Activated CD4-positive, CD25-positive, alpha-beta regulatory T cell treated with anti-CD3 and anti-CD28 coated beads, Interleukin-2, amount 50 U/mL, for 16 hours (primary cell): ENCODE data around the gene SMCHD1.
"Not testable (repeated sequence)": the region's sequence is repeated elsewhere in the genome, so short reads cannot be mapped to it uniquely, and the experiment has no call there.

ENCODE experiments used
- DNase-seq: peaks from one replicate; pipeline ENCODE4 v3.0.0-alpha.2; 2020; ENCODE audit warnings: low read depth, low spot score

The SMCHD1 gene

GRCh38 chr18:2657788-2658458 is 2.4 kb downstream of the SMCHD1 start:
- no peak for DNase-seq

GRCh38 chr18:2660849-2661248 is 5.3 kb downstream of the SMCHD1 start:
- not testable (repeated sequence) for DNase-seq

DNA sequence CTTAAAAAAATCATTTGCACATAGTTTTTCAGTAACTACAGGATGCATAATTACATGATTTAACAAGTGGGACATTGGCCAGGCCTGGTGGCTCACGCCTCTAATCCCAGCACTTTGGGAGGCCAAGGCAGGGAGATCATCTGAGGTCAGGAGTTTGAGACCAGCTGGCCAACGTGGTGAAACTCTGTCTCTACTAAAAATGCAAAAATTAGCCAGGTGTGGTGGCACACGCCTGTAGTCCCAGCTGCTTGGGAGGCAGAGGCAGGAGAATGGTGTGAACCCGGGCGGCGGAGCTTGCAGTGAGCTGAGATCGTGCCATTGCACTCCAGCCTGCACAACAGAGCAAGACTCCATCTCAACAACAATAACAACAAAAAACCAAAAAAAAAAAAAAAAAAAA is 6.8 kb downstream of the SMCHD1 start:
- not testable (repeated sequence) for DNase-seq

DNA sequence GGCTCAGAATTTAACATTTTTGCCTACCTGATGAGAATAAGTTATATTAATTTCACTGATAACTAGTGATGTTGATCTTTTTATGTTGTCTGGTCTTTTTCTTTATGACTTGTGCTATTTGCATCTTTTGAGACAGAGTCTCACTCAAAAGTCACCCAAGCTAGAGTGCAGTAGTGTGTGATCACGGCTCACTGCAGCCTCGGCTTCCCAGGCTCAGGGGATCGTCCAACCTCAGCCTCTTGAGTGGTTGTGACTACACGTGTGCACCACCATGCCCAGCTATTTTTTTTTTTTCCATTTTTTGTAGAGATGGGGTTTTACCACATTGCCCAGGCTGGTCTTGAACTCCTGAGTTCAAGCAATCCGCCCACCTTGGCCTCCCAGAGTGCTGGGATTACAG is 7.5 kb downstream of the SMCHD1 start:
- DNase-seq, result no peak

- no peak for DNase-seq
Measured at GRCh38 chr18:2672410-2672809, 16.9 kb downstream of the SMCHD1 start.

DNA sequence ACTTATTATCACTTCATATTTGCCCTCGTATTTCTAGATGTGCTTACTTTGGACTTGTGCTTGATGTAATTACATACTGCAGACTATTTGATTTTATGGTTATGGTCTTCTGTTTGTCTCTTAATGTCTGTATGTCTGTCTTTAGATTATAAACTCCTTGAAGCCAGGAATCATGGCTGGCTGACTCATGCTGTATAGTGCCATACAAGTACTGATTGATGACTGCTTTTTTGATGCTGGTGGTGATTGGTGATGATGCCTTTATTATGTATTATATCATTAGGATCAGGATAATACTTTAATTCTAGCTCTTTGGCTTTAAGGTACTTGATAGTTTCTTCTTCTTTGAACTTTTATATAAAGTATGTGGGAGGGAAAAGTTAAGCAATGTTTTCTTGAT is 17.3 kb downstream of the SMCHD1 start:
- no peak for DNase-seq

GRCh38 chr18:2678933-2679332 is 23.4 kb downstream of the SMCHD1 start:
- not testable (repeated sequence) for DNase-seq

DNA sequence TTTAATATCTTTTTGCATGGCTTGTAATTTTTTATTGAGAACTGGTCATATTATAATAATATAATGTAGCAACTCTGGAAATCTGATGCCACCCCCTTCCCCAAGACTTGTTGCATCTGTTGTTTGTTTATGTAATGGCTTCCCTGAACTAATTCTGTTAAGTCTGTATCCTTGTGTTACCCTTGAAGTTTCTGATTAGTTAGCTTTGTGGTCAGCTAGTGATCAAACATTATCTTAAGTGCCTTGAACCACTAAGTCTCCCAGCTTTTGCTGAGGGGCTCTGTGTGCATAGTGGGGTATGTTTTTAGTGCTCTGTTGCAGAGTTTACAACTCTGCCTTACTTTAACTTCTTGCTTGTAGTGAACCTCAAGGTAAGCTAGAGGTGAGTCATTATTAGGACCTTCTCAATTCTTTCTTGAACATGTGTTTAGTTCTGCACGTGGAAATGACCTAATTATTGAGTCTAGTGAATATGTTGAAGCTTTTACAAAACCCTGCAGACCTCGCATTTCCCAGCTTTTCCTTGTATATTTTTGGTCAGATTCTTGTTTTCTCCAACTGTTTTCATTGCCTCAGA is 24.8 kb downstream of the SMCHD1 start:
- no peak for DNase-seq

GRCh38 chr18:2681993-2682603 is 26.6 kb downstream of the SMCHD1 start:
- no peak for DNase-seq

DNA sequence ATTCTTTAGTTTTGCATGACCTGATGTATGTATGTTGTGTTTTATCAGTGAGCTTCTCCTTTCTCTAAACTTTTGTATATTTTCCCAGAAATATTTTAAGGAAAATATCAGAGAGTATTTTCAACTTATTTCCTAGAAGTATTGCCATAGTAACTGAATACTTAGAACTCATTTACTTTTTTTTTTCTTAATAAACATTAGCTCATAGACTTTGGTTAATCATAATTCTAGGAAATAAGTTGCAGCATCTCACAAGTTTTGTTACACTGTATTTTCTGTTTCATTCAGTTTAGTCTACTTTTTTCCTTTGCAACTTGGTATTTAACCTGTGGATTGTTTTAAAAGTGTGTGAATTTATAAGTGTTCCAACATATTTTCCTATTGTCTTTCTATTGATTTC is 27.5 kb downstream of the SMCHD1 start:
- no peak for DNase-seq

GRCh38 chr18:2686349-2686968 is 30.9 kb downstream of the SMCHD1 start:
- DNase-seq, result no peak

GRCh38 chr18:2687390-2688001 is 32.0 kb downstream of the SMCHD1 start:
- DNase-seq, result no peak

DNA sequence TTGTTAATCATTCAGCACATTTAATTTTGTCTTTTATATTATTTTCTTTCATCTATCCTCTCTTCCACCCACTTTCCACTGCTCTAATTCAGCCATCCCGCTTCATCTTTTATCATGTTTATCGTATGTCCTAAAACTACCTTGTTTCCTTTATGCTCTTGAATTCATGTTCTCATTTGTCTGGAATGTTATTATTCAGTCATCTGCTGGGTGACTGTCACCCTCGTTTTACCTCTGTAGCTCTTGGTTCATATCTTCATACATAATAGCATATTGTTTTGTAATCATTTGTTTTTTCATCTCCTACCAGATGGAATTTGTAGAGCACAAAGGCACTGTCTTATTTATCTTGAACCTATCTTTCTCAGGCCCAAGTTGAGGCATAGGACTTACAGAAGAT is 37.0 kb downstream of the SMCHD1 start:
- DNase-seq, result no peak

GRCh38 chr18:2697184-2697583 is 41.7 kb downstream of the SMCHD1 start:
- DNase-seq, result no peak

DNA sequence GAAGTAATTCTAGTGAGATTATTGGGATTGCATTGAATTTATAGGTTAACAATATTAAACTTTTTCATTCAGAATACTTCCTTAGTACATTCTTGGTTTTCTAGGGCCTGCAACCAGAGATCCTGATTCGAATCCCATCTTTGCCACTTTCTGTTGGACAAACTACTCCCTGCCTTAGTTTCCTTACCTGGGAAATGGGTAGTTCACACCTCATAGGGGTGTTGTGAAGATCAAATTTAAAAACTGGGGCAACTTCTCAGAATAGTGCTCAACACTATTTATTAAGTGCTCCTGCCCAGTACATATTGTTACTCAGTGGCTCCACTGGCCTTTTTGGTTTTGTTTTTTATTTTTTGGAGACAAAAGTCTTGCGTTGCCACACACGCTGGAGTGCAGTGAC is 43.5 kb downstream of the SMCHD1 start:
- DNase-seq, result no peak

DNA sequence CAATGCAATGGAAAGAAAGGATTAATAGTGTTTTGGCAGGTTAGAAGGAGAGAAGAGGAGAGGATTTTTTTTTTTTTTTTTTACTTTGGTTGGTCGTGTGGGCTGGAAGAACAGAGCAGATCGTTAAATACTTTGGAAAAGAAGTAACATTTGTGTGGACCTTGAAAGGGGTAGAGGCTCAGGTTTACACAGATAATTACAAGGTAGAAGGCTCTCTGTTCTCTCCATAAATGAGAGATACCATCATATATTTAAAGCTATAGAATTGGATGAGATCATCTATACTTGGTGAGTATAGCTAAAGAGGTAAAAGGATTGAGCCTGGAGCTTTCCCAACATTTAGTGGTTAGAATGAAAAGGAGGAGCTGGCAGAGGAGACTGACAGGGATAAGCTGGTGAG is 49.0 kb downstream of the SMCHD1 start:
- DNase-seq, result no peak

DNA sequence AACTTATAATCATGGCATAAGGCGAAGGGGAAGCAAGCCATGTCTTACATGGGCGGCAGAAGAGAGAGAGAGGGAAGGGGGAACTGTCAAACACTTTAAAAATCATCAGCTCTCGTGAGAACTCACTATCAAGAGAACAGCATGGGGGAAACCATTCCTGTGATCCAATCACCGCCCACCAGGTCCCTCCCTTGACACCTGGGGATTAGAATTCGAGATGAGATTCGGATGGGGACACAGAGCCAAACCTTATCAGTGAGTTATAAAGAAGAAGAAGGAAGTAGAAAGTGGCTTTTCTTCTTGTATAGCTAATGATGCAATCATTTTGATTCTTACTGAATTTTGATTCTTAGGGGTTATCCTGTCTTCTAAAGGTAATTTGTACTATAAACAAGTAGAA is 51.4 kb downstream of the SMCHD1 start:
- DNase-seq, result no peak

- DNase-seq, result no peak
Measured at GRCh38 chr18:2707551-2708168, 52.1 kb downstream of the SMCHD1 start.

- no peak for DNase-seq
Measured at GRCh38 chr18:2709316-2709715, 53.8 kb downstream of the SMCHD1 start.

- DNase-seq, result no peak
Measured at GRCh38 chr18:2714140-2714539, 58.6 kb downstream of the SMCHD1 start.

GRCh38 chr18:2715990-2716389 is 60.5 kb downstream of the SMCHD1 start:
- no peak for DNase-seq
